Sigmoid colon (tissue), 7 donors: ENCODE measurements around the gene MSANTD1. TPM values are rescaled to one million over a fixed set of nuclear protein-coding genes. Genes with fewer than 3 reads are reported as not detected.

ENCODE experiments used
- DNase-seq: peaks from one replicate; pipeline ENCODE4 v3.0.0-alpha.2; 2019
- H3K27ac ChIP-seq, 4 donors: fragments of 200-600 bp; sonication (generic); one replicate each; pipeline ENCODE4 v1.5.1; 2016 to 2019; ENCODE audit warnings: mild to moderate bottlenecking in 1 of 4
- H3K27me3 ChIP-seq, 3 donors: fragments of 200-600 bp; sonication (generic); one replicate each; pipeline ENCODE4 v1.5.1; 2019; ENCODE audit warnings: mild to moderate bottlenecking in 1 of 3
- H3K36me3 ChIP-seq, 4 donors: fragments of 200-600 bp; sonication (generic); one replicate each; pipeline ENCODE4 v1.5.1; 2016 to 2019
- H3K4me1 ChIP-seq, 4 donors: fragments of 200-600 bp; sonication (generic); one replicate each; pipeline ENCODE4 v1.5.1; 2017 to 2019
- H3K4me3 ChIP-seq, 4 donors: fragments of 200-600 bp; sonication (generic); one replicate each; pipeline ENCODE4 v1.5.1; 2017 to 2019; ENCODE audit warnings: mild to moderate bottlenecking in 2 of 4, moderate library complexity in 1 of 4
- H3K9me3 ChIP-seq, 4 donors: fragments of 200-600 bp in 3 of 4; sonication (generic) in 3 of 4; one replicate each; pipeline versions ENCODE4 v1.5.1 to v1.6.1; 2013 to 2019
- CTCF ChIP-seq, 4 experiments: fragments of 450-650 bp in 3 of 4; fragments of 200-600 bp in 1 of 4; IDR thresholded peaks; one replicate each; pipeline ENCODE4 v1.5.1; 2016 to 2019; ENCODE audit warnings: antibody characterized with exemption in 4 of 4, mild to moderate bottlenecking in 3 of 4, moderate library complexity in 2 of 4
- EP300 ChIP-seq, 4 donors: sonication (generic); formaldehyde crosslinking; IDR thresholded peaks; one replicate each; pipeline ENCODE4 v1.6.1; 2017; ENCODE audit warnings: antibody characterized with exemption in 4 of 4
- POLR2A ChIP-seq, 2 donors: fragments of 450-650 bp; IDR thresholded peaks; one replicate each; pipeline ENCODE4 v1.6.1; 2016; ENCODE audit warnings: antibody characterized with exemption in 2 of 2, mild to moderate bottlenecking in 2 of 2, moderate library complexity in 2 of 2
- POLR2AphosphoS5 ChIP-seq, 4 donors: sonication (generic); formaldehyde crosslinking; IDR thresholded peaks; one replicate each; pipeline ENCODE4 v1.6.1; 2017; ENCODE audit warnings: antibody characterized with exemption in 4 of 4
- WGBS, 2 donors: extraction: QIAGEN DNeasy Blood & Tissue Kit; methylation state at CpG; one replicate each; pipeline ENCODE4 v1.1.7; 2013; 5-methylcytosine and 5-hydroxymethylcytosine counted together
- intact Hi-C: fragments of 100-400 bp; cut with DNase I; formaldehyde crosslinking; loops from one replicate; pipeline ENCODE4 v1.15.1; 2023
- polyA plus RNA-seq, 3 donors: library from polyadenylated mRNA; stranded (reverse); fragments of 200-250 nt; gene quantifications; one replicate each; pipeline ENCODE4 v1.2.3, GENCODE V29; 2013
- total RNA-seq, 4 donors: library from RNA; depleted of rRNA; stranded (reverse); fragments of >200 nt; gene quantifications; one replicate each; pipeline ENCODE4 v1.1.0, GENCODE V29; 2016
- donor health status: healthy with polysubstance abuse.
- donor health status: Bipolar disorder and iron deficiency.
- donor health status: healthy.

MSANTD1 gene
- total and polyA plus RNA-seq, 7 donors = under 0.01 to 1.2 (median 0.40) TPM; not detected in 1

- Histone ChIP-seq H3K4me1 (no peaks in the 10 kb centered on the region), H3K27me3 (no peaks in the 10 kb centered on the region), H3K36me3 (peaks cover 26 to 97% (median 68%) of the 10 kb centered on the region in 4 donors), H3K9me3 (no peaks in the 10 kb centered on the region), H3K4me3 (no peak overlapping the region), H3K27ac (no peak overlapping the region)
- peak; percentile 44 for DNase-seq
- WGBS, 2 donors = 94 to 96% methylated on average over 16 of the region's 16 CpGs
- intact Hi-C loops = no loop called here
- TF ChIP-seq POLR2A (IDR thresholded peaks at IDR 0.05) = no peak
- TF ChIP-seq EP300 (IDR thresholded peaks at IDR 0.05) = no peak
- TF ChIP-seq POLR2AphosphoS5 (IDR thresholded peaks at IDR 0.05) = no peak
- no peak for TF ChIP-seq CTCF (IDR thresholded peaks at IDR 0.05)
Observed at GRCh38 chr4:3217771-3218170, 31.2 kb upstream of the MSANTD1 start.

- 96% methylated on average over 20 of the region's 20 CpGs for WGBS, 2 donors
- H3K4me3 ChIP-seq = no peak overlapping the region
- intact Hi-C loops = no loop called here
- no peak overlapping the region for H3K27ac ChIP-seq
- H3K36me3 ChIP-seq = peaks cover 18 to 97% (median 67%) of the 10 kb centered on the region in 4 donors
- H3K4me1 ChIP-seq = no peaks in the 10 kb centered on the region
- H3K27me3 ChIP-seq = no peaks in the 10 kb centered on the region
- peak; percentile 26 for DNase-seq
- no peaks in the 10 kb centered on the region for H3K9me3 ChIP-seq
- no peak for TF ChIP-seq POLR2AphosphoS5 (IDR thresholded peaks at IDR 0.05)
- TF ChIP-seq POLR2A (IDR thresholded peaks at IDR 0.05) = no peak
- TF ChIP-seq EP300 (IDR thresholded peaks at IDR 0.05) = no peak
- TF ChIP-seq CTCF (IDR thresholded peaks at IDR 0.05) = no peak
Observed at GRCh38 chr4:3218824-3219760, 29.9 kb upstream of the MSANTD1 start.

GRCh38 chr4:3219761-3220475, 29.0 kb upstream of the MSANTD1 start:
- TF ChIP-seq CTCF (IDR thresholded peaks at IDR 0.05) (no peak), POLR2A (IDR thresholded peaks at IDR 0.05) (no peak), EP300 (IDR thresholded peaks at IDR 0.05) (no peak), POLR2AphosphoS5 (IDR thresholded peaks at IDR 0.05) (no peak)
- H3K27ac ChIP-seq = no peak overlapping the region
- no peak overlapping the region for H3K4me3 ChIP-seq
- intact Hi-C loops = no loop called here
- no peaks in the 10 kb centered on the region for H3K27me3 ChIP-seq
- no peak for DNase-seq
- WGBS, 2 donors = 84 to 88% methylated on average over 9 of the region's 9 CpGs
- H3K36me3 ChIP-seq = peaks cover 17 to 97% (median 68%) of the 10 kb centered on the region in 4 donors
- H3K4me1 ChIP-seq = no peaks in the 10 kb centered on the region
- no peaks in the 10 kb centered on the region for H3K9me3 ChIP-seq

- Histone ChIP-seq H3K27ac (no peak overlapping the region), H3K4me1 (no peaks in the 10 kb centered on the region), H3K9me3 (no peaks in the 10 kb centered on the region), H3K4me3 (no peak overlapping the region), H3K36me3 (peaks cover 11 to 97% (median 64%) of the 10 kb centered on the region in 4 donors), H3K27me3 (no peaks in the 10 kb centered on the region)
- TF ChIP-seq EP300 (IDR thresholded peaks at IDR 0.05) (no peak), POLR2A (IDR thresholded peaks at IDR 0.05) (no peak), CTCF (IDR thresholded peaks at IDR 0.05) (no peak), POLR2AphosphoS5 (IDR thresholded peaks at IDR 0.05) (no peak)
- WGBS, 2 donors = 90% methylated on average over 8 of the region's 8 CpGs
- no peak for DNase-seq
- intact Hi-C loops = no loop called here
Observed at GRCh38 chr4:3220476-3221183, 28.3 kb upstream of the MSANTD1 start.
